ENCODE results near the gene COA7. TPM values are rescaled to one million over a fixed set of nuclear protein-coding genes. Genes with fewer than 3 reads are reported as not detected.
A peak's percentile ranks its signal among the peaks of the same experiment; 100 is the strongest.
"Not testable (repeated sequence)": the region's sequence is repeated elsewhere in the genome, so short reads cannot be mapped to it uniquely, and the experiment has no call there.

Gene COA7
- 1 to 10 TPM; 2.7 to 5.9 (median 5.9) TPM for polyA plus RNA-seq

GRCh38 chr1:52697795-52698674, at the start of gene COA7:
COA7 (minus strand) TSS chr1:52698347; CDS start chr1:52698326, 21 bp downstream.
- no peaks in the 10 kb centered on the region for H3K9me3 Mint-ChIP-seq

GRCh38 chr1:52747450-52747849, 49.3 kb upstream of the COA7 start:
- DNase-seq = no peak
- H3K27me3 Mint-ChIP-seq (ENCODE audit: low read depth in 3 of 3) = peaks cover 0 to 1% (median 0%) of the 10 kb centered on the region in 3 donors
- H3K9me3 Mint-ChIP-seq = no peaks in the 10 kb centered on the region
- no peak overlapping the region for H3K4me3 Mint-ChIP-seq
- H3K36me3 Mint-ChIP-seq = no peaks in the 10 kb centered on the region
- no peaks in the 10 kb centered on the region for H3K4me1 Mint-ChIP-seq
- H3K27ac Mint-ChIP-seq = no peak overlapping the region

More at GRCh38 chr1:52697795-52698674, at the start of gene COA7:
- peak within 1 kb of the TSS; percentile 68 to 88 (median 70) for H3K27ac Mint-ChIP-seq
- H3K27me3 Mint-ChIP-seq (ENCODE audit: low read depth in 3 of 3) = peaks cover 0 to 10% (median 4%) of the 10 kb centered on the region in 3 donors
- peaks cover 22 to 26% of the 10 kb centered on the region in 2 donors for H3K4me1 Mint-ChIP-seq
- peak; percentile 54 to 57 (median 55) for DNase-seq
- H3K36me3 Mint-ChIP-seq = peaks cover 0 to 4% (median 0%) of the 10 kb centered on the region in 3 donors
- peak within 1 kb of the TSS; percentile 86 to 94 (median 90) for H3K4me3 Mint-ChIP-seq

- H3K4me1 Mint-ChIP-seq = peaks cover 4 to 6% of the 10 kb centered on the region in 2 donors
- H3K36me3 Mint-ChIP-seq = no peaks in the 10 kb centered on the region
- no peak overlapping the region for H3K4me3 Mint-ChIP-seq
- no peaks in the 10 kb centered on the region for H3K9me3 Mint-ChIP-seq
- H3K27ac Mint-ChIP-seq = no peak overlapping the region
- H3K27me3 Mint-ChIP-seq (ENCODE audit: low read depth in 3 of 3) = peaks cover 0 to 1% (median 0%) of the 10 kb centered on the region in 3 donors
- DNase-seq = no peak
Measured at GRCh38 chr1:52746189-52746588, 48.0 kb upstream of the COA7 start.

- H3K27ac Mint-ChIP-seq = peak overlapping the region in 1 of 6 donors; percentile 45
- H3K9me3 Mint-ChIP-seq = no peaks in the 10 kb centered on the region
- no peaks in the 10 kb centered on the region for H3K36me3 Mint-ChIP-seq
- DNase-seq = no peak
- peaks cover 7 to 12% of the 10 kb centered on the region in 2 donors for H3K4me1 Mint-ChIP-seq
- peak overlapping the region in 4 of 5 donors; percentile 21 to 48 (median 36) for H3K4me3 Mint-ChIP-seq
- H3K27me3 Mint-ChIP-seq (ENCODE audit: low read depth in 3 of 3) = peaks cover 0 to 1% (median 0%) of the 10 kb centered on the region in 3 donors
Measured at GRCh38 chr1:52741259-52741658, 43.1 kb upstream of the COA7 start.

- no peak for DNase-seq
- Mint-ChIP-seq H3K27ac (peak overlapping the region in 1 of 6 donors; percentile 17), H3K36me3 (no peaks in the 10 kb centered on the region), H3K4me1 (peaks cover 7 to 12% of the 10 kb centered on the region in 2 donors), H3K4me3 (no peak overlapping the region), H3K27me3 (ENCODE audit: low read depth in 3 of 3) (peaks cover 0 to 1% (median 0%) of the 10 kb centered on the region in 3 donors), H3K9me3 (no peaks in the 10 kb centered on the region)
Measured at GRCh38 chr1:52739699-52740467, 41.7 kb upstream of the COA7 start.

GRCh38 chr1:52738893-52739292, 40.7 kb upstream of the COA7 start:
- DNase-seq = no peak
- H3K9me3 Mint-ChIP-seq = no peaks in the 10 kb centered on the region
- H3K27ac Mint-ChIP-seq = no peak overlapping the region
- H3K4me3 Mint-ChIP-seq = no peak overlapping the region
- H3K36me3 Mint-ChIP-seq = no peaks in the 10 kb centered on the region
- H3K4me1 Mint-ChIP-seq = peaks cover 7 to 12% of the 10 kb centered on the region in 2 donors
- H3K27me3 Mint-ChIP-seq (ENCODE audit: low read depth in 3 of 3) = peaks cover 0 to 1% (median 0%) of the 10 kb centered on the region in 3 donors

GRCh38 chr1:52738148-52738547, 40.0 kb upstream of the COA7 start:
- no peaks in the 10 kb centered on the region for H3K9me3 Mint-ChIP-seq
- H3K4me3 Mint-ChIP-seq = no peak overlapping the region
- no peak for DNase-seq
- H3K36me3 Mint-ChIP-seq = no peaks in the 10 kb centered on the region
- H3K27ac Mint-ChIP-seq = no peak overlapping the region
- H3K4me1 Mint-ChIP-seq = peaks cover 7 to 12% of the 10 kb centered on the region in 2 donors
- no peaks in the 10 kb centered on the region for H3K27me3 Mint-ChIP-seq (ENCODE audit: low read depth in 3 of 3)

- H3K27me3 Mint-ChIP-seq (ENCODE audit: low read depth in 3 of 3); H3K27ac Mint-ChIP-seq; H3K4me3 Mint-ChIP-seq; H3K36me3 Mint-ChIP-seq; DNase-seq; H3K4me1 Mint-ChIP-seq; H3K9me3 Mint-ChIP-seq: not testable (repeated sequence)
Measured at GRCh38 chr1:52735371-52735770, 37.2 kb upstream of the COA7 start.

GRCh38 chr1:52733368-52733767, 35.2 kb upstream of the COA7 start:
- Mint-ChIP-seq H3K36me3 (peaks cover 0 to 6% (median 0%) of the 10 kb centered on the region in 3 donors), H3K4me1 (peaks cover 0 to 7% of the 10 kb centered on the region in 2 donors), H3K9me3 (no peaks in the 10 kb centered on the region), H3K4me3 (no peak overlapping the region), H3K27me3 (ENCODE audit: low read depth in 3 of 3) (no peaks in the 10 kb centered on the region), H3K27ac (peak overlapping the region in 1 of 6 donors; percentile 6)
- DNase-seq = no peak

- DNase-seq = no peak
- Mint-ChIP-seq H3K27ac (peak overlapping the region in 1 of 6 donors; percentile 64), H3K4me3 (peak overlapping the region; percentile 12 to 93 (median 87)), H3K27me3 (ENCODE audit: low read depth in 3 of 3) (peaks cover 5 to 10% (median 5%) of the 10 kb centered on the region in 3 donors), H3K36me3 (peaks cover 0 to 6% (median 0%) of the 10 kb centered on the region in 3 donors), H3K4me1 (peaks cover 27 to 32% of the 10 kb centered on the region in 2 donors), H3K9me3 (no peaks in the 10 kb centered on the region)
Measured at GRCh38 chr1:52727956-52728656, 30.0 kb upstream of the COA7 start.

- Mint-ChIP-seq H3K4me3 (peak overlapping the region; percentile 87 to 95 (median 91)), H3K4me1 (peaks cover 27 to 32% of the 10 kb centered on the region in 2 donors), H3K36me3 (peaks cover 0 to 6% (median 0%) of the 10 kb centered on the region in 3 donors), H3K9me3 (no peaks in the 10 kb centered on the region), H3K27ac (peak overlapping the region; percentile 52 to 92 (median 84)), H3K27me3 (ENCODE audit: low read depth in 3 of 3) (peaks cover 5 to 14% (median 9%) of the 10 kb centered on the region in 3 donors)
- no peak for DNase-seq
Measured at GRCh38 chr1:52727114-52727586, 29.0 kb upstream of the COA7 start.

GRCh38 chr1:52726265-52727113, 28.3 kb upstream of the COA7 start, which contains the start of gene ZYG11B:
ZYG11B (plus strand) TSS chr1:52726453; CDS start chr1:52726654, 201 bp downstream.
- H3K4me3 Mint-ChIP-seq = peak within 1 kb of the TSS; percentile 87 to 95 (median 91)
- H3K27ac Mint-ChIP-seq = peak within 1 kb of the TSS; percentile 52 to 92 (median 84)
- H3K4me1 Mint-ChIP-seq = peaks cover 27 to 32% of the 10 kb centered on the region in 2 donors
- DNase-seq = peak; percentile 91 to 93 (median 92)
- no peaks in the 10 kb centered on the region for H3K9me3 Mint-ChIP-seq
- H3K27me3 Mint-ChIP-seq (ENCODE audit: low read depth in 3 of 3) = peaks cover 5 to 14% (median 9%) of the 10 kb centered on the region in 3 donors
- H3K36me3 Mint-ChIP-seq = peaks cover 0 to 6% (median 0%) of the 10 kb centered on the region in 3 donors

All from immature natural killer cell (primary cell).